Measurements from ENCODE around the gene IRGQ. TPM values are rescaled to one million over a fixed set of nuclear protein-coding genes. Genes with fewer than 3 reads are reported as not detected.

IRGQ gene
- total and polyA plus RNA-seq, 2 donors, result 4.4 to 7.5 TPM

- H3K27me3 ChIP-seq (ENCODE audit: control insufficient read depth in 2 of 2, insufficient read depth in 1 of 2, low read length in 1 of 2), result peaks cover 2 to 39% of the 10 kb centered on the region in 2 donors
- no peak overlapping the region for H3K27ac ChIP-seq (ENCODE audit: low read depth in 1 of 2, low read length in 1 of 2)
- 96% methylated on average over 3 of the region's 3 CpGs for WGBS
- H3K4me1 ChIP-seq (ENCODE audit: control insufficient read depth in 2 of 2, insufficient read depth in 2 of 2, low read length in 2 of 2), result peaks cover 8 to 12% of the 10 kb centered on the region in 2 donors
- no peak overlapping the region for H3K4me3 ChIP-seq (ENCODE audit: low read length in 2 of 2)
- DNase-seq (ENCODE audit: low read depth in 6 of 9, low spot score in 9 of 9), result no peak
- no peaks in the 10 kb centered on the region for H3K36me3 ChIP-seq (ENCODE audit: control insufficient read depth in 2 of 2, insufficient read depth in 2 of 2, low read length in 1 of 2)
- peaks cover 0 to 1% of the 10 kb centered on the region in 2 donors for H3K9me3 ChIP-seq (ENCODE audit: control insufficient read depth in 2 of 2, insufficient read depth in 1 of 2, low read length in 1 of 2)
Observed at GRCh38 chr19:43628646-43629326, 32.9 kb upstream of the IRGQ start.

- WGBS, result 45% methylated on average over 17 of the region's 17 CpGs
- peaks cover 0 to 1% of the 10 kb centered on the region in 2 donors for H3K9me3 ChIP-seq (ENCODE audit: control insufficient read depth in 2 of 2, insufficient read depth in 1 of 2, low read length in 1 of 2)
Observed at GRCh38 chr19:43626838-43627237, 30.9 kb upstream of the IRGQ start.

GRCh38 chr19:43625918-43626579, 30.1 kb upstream of the IRGQ start:
- no peak for DNase-seq (ENCODE audit: low read depth in 6 of 9, low spot score in 9 of 9)
- Histone ChIP-seq H3K4me1 (ENCODE audit: control insufficient read depth in 2 of 2, insufficient read depth in 2 of 2, low read length in 2 of 2) (peaks cover 8 to 12% of the 10 kb centered on the region in 2 donors), H3K27ac (ENCODE audit: low read depth in 1 of 2, low read length in 1 of 2) (no peak overlapping the region), H3K9me3 (ENCODE audit: control insufficient read depth in 2 of 2, insufficient read depth in 1 of 2, low read length in 1 of 2) (peaks cover 0 to 1% of the 10 kb centered on the region in 2 donors), H3K4me3 (ENCODE audit: low read length in 2 of 2) (no peak overlapping the region), H3K27me3 (ENCODE audit: control insufficient read depth in 2 of 2, insufficient read depth in 1 of 2, low read length in 1 of 2) (peaks cover 0 to 28% of the 10 kb centered on the region in 2 donors), H3K36me3 (ENCODE audit: control insufficient read depth in 2 of 2, insufficient read depth in 2 of 2, low read length in 1 of 2) (no peaks in the 10 kb centered on the region)
- 66% methylated on average over 32 of the region's 32 CpGs for WGBS

More at GRCh38 chr19:43626838-43627237, 30.9 kb upstream of the IRGQ start:
- no peak overlapping the region for H3K27ac ChIP-seq (ENCODE audit: low read depth in 1 of 2, low read length in 1 of 2)
- DNase-seq (ENCODE audit: low read depth in 6 of 9, low spot score in 9 of 9), result no peak
- H3K27me3 ChIP-seq (ENCODE audit: control insufficient read depth in 2 of 2, insufficient read depth in 1 of 2, low read length in 1 of 2), result peaks cover 0 to 28% of the 10 kb centered on the region in 2 donors
- no peak overlapping the region for H3K4me3 ChIP-seq (ENCODE audit: low read length in 2 of 2)
- H3K4me1 ChIP-seq (ENCODE audit: control insufficient read depth in 2 of 2, insufficient read depth in 2 of 2, low read length in 2 of 2), result peaks cover 8 to 12% of the 10 kb centered on the region in 2 donors
- no peaks in the 10 kb centered on the region for H3K36me3 ChIP-seq (ENCODE audit: control insufficient read depth in 2 of 2, insufficient read depth in 2 of 2, low read length in 1 of 2)

- DNase-seq (ENCODE audit: low read depth in 6 of 9, low spot score in 9 of 9), result peak; percentile 64 to 92 (median 84)
- WGBS, result 6% methylated on average over 30 of the region's 30 CpGs
Observed at GRCh38 chr19:43624933-43625332, 29.0 kb upstream of the IRGQ start.

GRCh38 chr19:43623889-43624670, 28.1 kb upstream of the IRGQ start:
- DNase-seq (ENCODE audit: low read depth in 6 of 9, low spot score in 9 of 9), result no peak
- H3K4me3 ChIP-seq (ENCODE audit: low read length in 2 of 2), result no peak overlapping the region
- H3K27me3 ChIP-seq (ENCODE audit: control insufficient read depth in 2 of 2, insufficient read depth in 1 of 2, low read length in 1 of 2), result peaks cover 0 to 26% of the 10 kb centered on the region in 2 donors
- no peaks in the 10 kb centered on the region for H3K36me3 ChIP-seq (ENCODE audit: control insufficient read depth in 2 of 2, insufficient read depth in 2 of 2, low read length in 1 of 2)
- peaks cover 16 to 23% of the 10 kb centered on the region in 2 donors for H3K4me1 ChIP-seq (ENCODE audit: control insufficient read depth in 2 of 2, insufficient read depth in 2 of 2, low read length in 2 of 2)
- 88% methylated on average over 35 of the region's 35 CpGs for WGBS
- peak overlapping the region in 1 of 2 donors; percentile 73 for H3K27ac ChIP-seq (ENCODE audit: low read depth in 1 of 2, low read length in 1 of 2)
- peaks cover 0 to 1% of the 10 kb centered on the region in 2 donors for H3K9me3 ChIP-seq (ENCODE audit: control insufficient read depth in 2 of 2, insufficient read depth in 1 of 2, low read length in 1 of 2)

More at GRCh38 chr19:43624933-43625332, 29.0 kb upstream of the IRGQ start:
- Histone ChIP-seq H3K27me3 (ENCODE audit: control insufficient read depth in 2 of 2, insufficient read depth in 1 of 2, low read length in 1 of 2) (peaks cover 0 to 26% of the 10 kb centered on the region in 2 donors), H3K9me3 (ENCODE audit: control insufficient read depth in 2 of 2, insufficient read depth in 1 of 2, low read length in 1 of 2) (peaks cover 0 to 1% of the 10 kb centered on the region in 2 donors), H3K36me3 (ENCODE audit: control insufficient read depth in 2 of 2, insufficient read depth in 2 of 2, low read length in 1 of 2) (no peaks in the 10 kb centered on the region), H3K4me1 (ENCODE audit: control insufficient read depth in 2 of 2, insufficient read depth in 2 of 2, low read length in 2 of 2) (peaks cover 16 to 22% of the 10 kb centered on the region in 2 donors), H3K27ac (ENCODE audit: low read depth in 1 of 2, low read length in 1 of 2) (peak overlapping the region in 1 of 2 donors; percentile 73), H3K4me3 (ENCODE audit: low read length in 2 of 2) (no peak overlapping the region)

GRCh38 chr19:43622956-43623355, 27.0 kb upstream of the IRGQ start:
- Histone ChIP-seq H3K9me3 (ENCODE audit: control insufficient read depth in 2 of 2, insufficient read depth in 1 of 2, low read length in 1 of 2) (peaks cover 0 to 1% of the 10 kb centered on the region in 2 donors), H3K36me3 (ENCODE audit: control insufficient read depth in 2 of 2, insufficient read depth in 2 of 2, low read length in 1 of 2) (no peaks in the 10 kb centered on the region), H3K4me1 (ENCODE audit: control insufficient read depth in 2 of 2, insufficient read depth in 2 of 2, low read length in 2 of 2) (peaks cover 16 to 34% of the 10 kb centered on the region in 2 donors), H3K4me3 (ENCODE audit: low read length in 2 of 2) (no peak overlapping the region), H3K27ac (ENCODE audit: low read depth in 1 of 2, low read length in 1 of 2) (no peak overlapping the region), H3K27me3 (ENCODE audit: control insufficient read depth in 2 of 2, insufficient read depth in 1 of 2, low read length in 1 of 2) (peaks cover 0 to 26% of the 10 kb centered on the region in 2 donors)
- DNase-seq (ENCODE audit: low read depth in 6 of 9, low spot score in 9 of 9), result no peak
- WGBS, result 97% methylated on average over 1 of the region's 1 CpG

- Histone ChIP-seq H3K4me1 (ENCODE audit: control insufficient read depth in 2 of 2, insufficient read depth in 2 of 2, low read length in 2 of 2) (peaks cover 16 to 34% of the 10 kb centered on the region in 2 donors), H3K9me3 (ENCODE audit: control insufficient read depth in 2 of 2, insufficient read depth in 1 of 2, low read length in 1 of 2) (peaks cover 0 to 1% of the 10 kb centered on the region in 2 donors), H3K27me3 (ENCODE audit: control insufficient read depth in 2 of 2, insufficient read depth in 1 of 2, low read length in 1 of 2) (peaks cover 0 to 20% of the 10 kb centered on the region in 2 donors), H3K36me3 (ENCODE audit: control insufficient read depth in 2 of 2, insufficient read depth in 2 of 2, low read length in 1 of 2) (no peaks in the 10 kb centered on the region), H3K27ac (ENCODE audit: low read depth in 1 of 2, low read length in 1 of 2) (no peak overlapping the region), H3K4me3 (ENCODE audit: low read length in 2 of 2) (no peak overlapping the region)
- no peak for DNase-seq (ENCODE audit: low read depth in 6 of 9, low spot score in 9 of 9)
- 93% methylated on average over 4 of the region's 4 CpGs for WGBS
Observed at GRCh38 chr19:43622070-43622469, 26.1 kb upstream of the IRGQ start.

GRCh38 chr19:43620061-43621001, 24.4 kb upstream of the IRGQ start:
- peak in 1 of 9 donors; percentile 83 for DNase-seq (ENCODE audit: low read depth in 6 of 9, low spot score in 9 of 9)

More at GRCh38 chr19:43620061-43621001, 24.4 kb upstream of the IRGQ start:
- H3K36me3 ChIP-seq (ENCODE audit: control insufficient read depth in 2 of 2, insufficient read depth in 2 of 2, low read length in 1 of 2), result no peaks in the 10 kb centered on the region
- H3K27ac ChIP-seq (ENCODE audit: low read depth in 1 of 2, low read length in 1 of 2), result peak overlapping the region; percentile 87 to 99
- peak overlapping the region; percentile 81 to 94 for H3K4me3 ChIP-seq (ENCODE audit: low read length in 2 of 2)
- H3K4me1 ChIP-seq (ENCODE audit: control insufficient read depth in 2 of 2, insufficient read depth in 2 of 2, low read length in 2 of 2), result peaks cover 16 to 31% of the 10 kb centered on the region in 2 donors
- peaks cover 0 to 3% of the 10 kb centered on the region in 2 donors for H3K27me3 ChIP-seq (ENCODE audit: control insufficient read depth in 2 of 2, insufficient read depth in 1 of 2, low read length in 1 of 2)
- H3K9me3 ChIP-seq (ENCODE audit: control insufficient read depth in 2 of 2, insufficient read depth in 1 of 2, low read length in 1 of 2), result no peaks in the 10 kb centered on the region
- WGBS, result 58% methylated on average over 23 of the region's 23 CpGs

Data from thymus (tissue), 11 donors.